Inflammatory macrophage treated with lipopolysaccharide for 4 hours (primary cell): Measurements from ENCODE around the gene NADK.
"Not testable (repeated sequence)": the region's sequence is repeated elsewhere in the genome, so short reads cannot be mapped to it uniquely, and the experiment has no call there.

Experiments
- DNase-seq: peaks from one replicate; pipeline ENCODE4 v3.0.0-alpha.2; 2020

The NADK gene

GRCh38 chr1:1703796-1704195, 74.5 kb downstream of the NADK start:
- DNase-seq, result no peak

GRCh38 chr1:1702506-1702905, 75.8 kb downstream of the NADK start:
- not testable (repeated sequence) for DNase-seq
